Heart right ventricle (tissue), 16 donors: ENCODE results near the gene GAN. TPM values are rescaled to one million over a fixed set of nuclear protein-coding genes. Genes with fewer than 3 reads are reported as not detected.

Experiments
- ATAC-seq, 8 donors: fragments of 200-7000 bp; cut with Tn5 transposase; one replicate each; pipeline ENCODE4 v1.9.1; 2020; ENCODE audit warnings: mild to moderate bottlenecking in 8 of 8, moderate library complexity in 8 of 8, moderate number of reproducible peaks in 1 of 8
- DNase-seq, 2 donors: peaks; one replicate each; pipeline ENCODE4 v3.0.0-alpha.2; 2020
- H3K27ac ChIP-seq, 10 donors: fragments of 200-600 bp; sonication (generic) in 2 of 10; one replicate each; pipeline versions ENCODE4 v1.5.0 to v1.8.0; 2020 to 2022; ENCODE audit warnings: mild to moderate bottlenecking in 3 of 10
- H3K27me3 ChIP-seq, 7 donors: fragments of 200-600 bp; one replicate each; pipeline ENCODE4 v1.8.0; 2021 to 2022; ENCODE audit warnings: mild to moderate bottlenecking in 2 of 7
- H3K36me3 ChIP-seq, 9 donors: fragments of 200-600 bp; sonication (generic) in 1 of 9; one replicate each; pipeline versions ENCODE4 v1.5.0 to v1.8.0; 2020 to 2022; ENCODE audit warnings: mild to moderate bottlenecking in 2 of 9
- H3K4me1 ChIP-seq, 9 donors: fragments of 200-600 bp; sonication (generic) in 1 of 9; one replicate each; pipeline versions ENCODE4 v1.5.0 to v1.8.0; 2020 to 2022; ENCODE audit warnings: mild to moderate bottlenecking in 4 of 9
- H3K4me3 ChIP-seq, 10 donors: fragments of 200-600 bp; sonication (generic) in 2 of 10; one replicate each; pipeline versions ENCODE4 v1.5.0 to v1.8.0; 2020 to 2022; ENCODE audit warnings: mild to moderate bottlenecking in 7 of 10, moderate library complexity in 2 of 10
- H3K9me3 ChIP-seq, 11 donors: fragments of 200-600 bp in 10 of 11; sonication (generic) in 2 of 11; one replicate each; pipeline versions ENCODE4 v1.5.0 to v1.8.0; 2013 to 2022; ENCODE audit warnings: mild to moderate bottlenecking in 2 of 11, control low read depth in 1 of 11, moderate library complexity in 1 of 11
- CTCF ChIP-seq, 9 donors: fragments of 200-600 bp; sonication (generic) in 2 of 9; IDR thresholded peaks; one replicate each; pipeline versions ENCODE4 v1.5.0 to v1.8.0; 2021 to 2022; ENCODE audit warnings: antibody characterized with exemption in 9 of 9, mild to moderate bottlenecking in 5 of 9, moderate library complexity in 1 of 9
- WGBS, 2 donors: extraction: QIAGEN DNeasy Blood & Tissue Kit; methylation state at CpG; one replicate each; pipeline ENCODE4 v1.1.7; 2013; ENCODE audit warnings: inconsistent platforms in 1 of 2; 5-methylcytosine and 5-hydroxymethylcytosine counted together
- intact Hi-C, 10 donors: fragments of 100-400 bp; cut with DNase I; formaldehyde crosslinking; loops; one replicate each; pipeline versions ENCODE4 v1.11.1 to v1.14.2; 2022
- polyA plus RNA-seq, 2 donors: library from polyadenylated mRNA; stranded (reverse); fragments of 200-250 nt; gene quantifications; one replicate each; pipeline ENCODE4 v1.2.3, GENCODE V29; 2013
- total RNA-seq, 10 donors: library from RNA; stranded (reverse); fragmentation: NEBNext Ultra II Directional in 3 of 10; extraction: Animal tissue kit (Norgen Biotek cat#: 25700) in 3 of 10; gene quantifications; one replicate each; pipeline versions ENCODE4 v1.2.1 to v1.2.4, GENCODE V29; 2021 to 2023
- donor health status: Arrhythmogenic right ventricular cardiomyopathy.
- donor health status: ischemic (EF 13 %, LVEDD 7.1; RV severe dilation, severe dysfunction).
- donor health status: healthy with polysubstance abuse.
- donor health status: DM: no; HTN: yes; CAD: no.
- donor health status: DM: no; HTN: no; CAD: no.
- donor health status: ischemic (EF 25% LVEDD 6.9; RV normal size, moderate dysfunction).
- donor health status: ischemic (EF 25% LVEDD 5.7; RV mildly dilated, moderate dysfunction).
- donor health status: healthy.
- donor health status: DM: yes; HTN: yes; CAD: no.
- donor health status: Ischemic cardiomyopathy.
- donor health status: ischemic (EF 35%, LVEDD 5.7; RV mildly dilated, moderate dysfunction).
- donor health status: nonischemic (EF 11% LVEDD 7.7; RV severe dilation, severe dysfunction).
- donor health status: DM: yes; HTN: yes; CAD: no.
- donor health status: PGD.
- donor health status: ischemic (EF 29% LVEDD 5.4; RV normal size, mild dysfunction).
- donor health status: nonischemic (EF 23%, LVEDD 6.1; RV moderate dilation, normal function).

The GAN gene
- total and polyA plus RNA-seq, 12 donors = 0.94 to 17.7 (median 12.2) TPM

- 94 to 98% methylated on average over 2 of the region's 2 CpGs for WGBS, 2 donors
- Histone ChIP-seq H3K27me3 (no peaks in the 10 kb centered on the region), H3K4me3 (no peak overlapping the region), H3K36me3 (peaks cover 0 to 90% (median 29%) of the 10 kb centered on the region in 9 donors), H3K27ac (no peak overlapping the region), H3K4me1 (no peaks in the 10 kb centered on the region), H3K9me3 (no peaks in the 10 kb centered on the region)
- no peak for ATAC-seq
- DNase-seq = no peak
- intact Hi-C loops = loop anchor here in 7 of 10 donors (5.0 to 10.0 kb wide), 4 partner anchors 362 to 525 kb away; no protein-coding TSS in a partner anchor
- TF ChIP-seq CTCF (IDR thresholded peaks at IDR 0.05) = no peak
Measured at GRCh38 chr16:81360135-81360534, 45.4 kb downstream of the GAN start.

- 87 to 91% methylated on average over 3 of the region's 3 CpGs for whole genome bisulfite sequencing, 2 donors
- no peaks in the 10 kb centered on the region for H3K9me3 ChIP-seq
- H3K4me1 ChIP-seq = peaks cover 0 to 35% (median 12%) of the 10 kb centered on the region in 9 donors
- H3K27ac ChIP-seq = no peak overlapping the region
- H3K36me3 ChIP-seq = peaks cover 0 to 87% (median 33%) of the 10 kb centered on the region in 9 donors
- H3K4me3 ChIP-seq = no peak overlapping the region
- intact Hi-C loops = loop anchor here in 8 of 10 donors (1.0 to 10.0 kb wide), 9 partner anchors 37 to 519 kb away; no protein-coding TSS in a partner anchor
- H3K27me3 ChIP-seq = no peaks in the 10 kb centered on the region
- no peak for DNase-seq
- TF ChIP-seq CTCF (IDR thresholded peaks at IDR 0.05) = no peak
- no peak for ATAC-seq
Measured at GRCh38 chr16:81365731-81366130, 51.0 kb downstream of the GAN start.

GRCh38 chr16:81366316-81366932, 51.7 kb downstream of the GAN start:
- intact Hi-C loops = loop anchor here in 8 of 10 donors (1.0 to 10.0 kb wide), 9 partner anchors 36 to 518 kb away; no protein-coding TSS in a partner anchor
- no peaks in the 10 kb centered on the region for H3K27me3 ChIP-seq
- peak in 7 of 8 donors; percentile 44 to 68 (median 65) for ATAC-seq

GRCh38 chr16:81367821-81368220, 53.1 kb downstream of the GAN start:
- H3K27ac ChIP-seq = peak overlapping the region in 7 of 10 donors; percentile 47 to 87 (median 66)
- H3K4me3 ChIP-seq = no peak overlapping the region
- TF ChIP-seq CTCF (IDR thresholded peaks at IDR 0.05) = no peak
- H3K9me3 ChIP-seq = no peaks in the 10 kb centered on the region
- intact Hi-C loops = loop anchor here in 8 of 10 donors (2.0 to 10.0 kb wide), 9 partner anchors 33 to 517 kb away; no protein-coding TSS in a partner anchor
- peaks cover 0 to 90% (median 27%) of the 10 kb centered on the region in 9 donors for H3K36me3 ChIP-seq
- 71% methylated on average over 6 of the region's 6 CpGs for WGBS, 2 donors
- ATAC-seq (peak in 4 of 8 donors; percentile 45 to 76 (median 62)), DNase-seq (no peak)
- peaks cover 0 to 48% (median 12%) of the 10 kb centered on the region in 9 donors for H3K4me1 ChIP-seq
- no peaks in the 10 kb centered on the region for H3K27me3 ChIP-seq

More at GRCh38 chr16:81366316-81366932, 51.7 kb downstream of the GAN start:
- Histone ChIP-seq H3K36me3 (peaks cover 0 to 90% (median 33%) of the 10 kb centered on the region in 9 donors), H3K4me1 (peaks cover 0 to 40% (median 12%) of the 10 kb centered on the region in 9 donors), H3K4me3 (no peak overlapping the region), H3K9me3 (no peaks in the 10 kb centered on the region), H3K27ac (peak overlapping the region in 1 of 10 donors; percentile 87)
- TF ChIP-seq CTCF (IDR thresholded peaks at IDR 0.05) = peak; percentile 43 to 82 (median 70)
- WGBS, 2 donors = 49 to 62% methylated on average over 12 of the region's 12 CpGs
- DNase-seq = no peak
